ENCODE measurements around the gene EMILIN2.

- no peak for TF ChIP-seq CTCF (optimal IDR thresholded peaks at IDR 0.05 in 1 of 3, IDR thresholded peaks at IDR 0.05 in 1 of 3, conservative IDR thresholded peaks at IDR 0.05 in 1 of 3; ENCODE audit: extremely low read depth in 1 of 3, insufficient read depth in 2 of 3, low read length in 3 of 3)
- peak; percentile 67 for TF ChIP-seq EZH2 (IDR thresholded peaks at IDR 0.05; ENCODE audit: low read length)
Observed at GRCh38 chr18:2846636-2847316, at the start of gene EMILIN2.

Data from keratinocyte (primary cell).